ENCODE measurements around the gene TMEM108. TPM values are rescaled to one million over a fixed set of nuclear protein-coding genes. Genes with fewer than 3 reads are reported as not detected.

The TMEM108 gene
- total RNA-seq, 6 experiments from 2014 or later = 0.10 to 0.20 TPM; not detected in 4

- Histone ChIP-seq H3K4me3 (no peak overlapping the region), H3K9me3 (no peaks in the 10 kb centered on the region), H3K4me1 (no peaks in the 10 kb centered on the region), H3K27ac (no peak overlapping the region), H3K36me3 (no peaks in the 10 kb centered on the region), H3K27me3 (no peaks in the 10 kb centered on the region)
- ATAC-seq = no peak
- no peak for TF ChIP-seq POLR2A (IDR thresholded peaks at IDR 0.05)
- TF ChIP-seq CTCF (IDR thresholded peaks at IDR 0.05) = no peak
- 80% methylated on average over 1 of the region's 1 CpG for WGBS (ENCODE audit: insufficient coverage, low coverage, low lambda C conversion rate, missing lambda C conversion rate)
- intact Hi-C loops (cut with DNase I) = no loop called here
- DNase-seq = no peak
Measured at GRCh38 chr3:133236901-133237300, 198.7 kb downstream of the TMEM108 start.

GRCh38 chr3:133237380-133237779 is 199.2 kb downstream of the TMEM108 start:
- H3K4me1 ChIP-seq = no peaks in the 10 kb centered on the region
- no peaks in the 10 kb centered on the region for H3K36me3 ChIP-seq
- intact Hi-C loops (cut with DNase I) = no loop called here
- H3K4me3 ChIP-seq = no peak overlapping the region
- TF ChIP-seq CTCF (IDR thresholded peaks at IDR 0.05) (no peak), POLR2A (IDR thresholded peaks at IDR 0.05) (no peak)
- no peaks in the 10 kb centered on the region for H3K27me3 ChIP-seq
- DNase-seq (no peak), ATAC-seq (no peak)
- no peaks in the 10 kb centered on the region for H3K9me3 ChIP-seq
- no peak overlapping the region for H3K27ac ChIP-seq

- no peak overlapping the region for H3K4me3 ChIP-seq
- no peaks in the 10 kb centered on the region for H3K4me1 ChIP-seq
- 52% methylated on average over 3 of the region's 3 CpGs for WGBS (ENCODE audit: insufficient coverage, low coverage, low lambda C conversion rate, missing lambda C conversion rate)
- no peaks in the 10 kb centered on the region for H3K27me3 ChIP-seq
- no peak for TF ChIP-seq CTCF (IDR thresholded peaks at IDR 0.05)
- no peak for TF ChIP-seq POLR2A (IDR thresholded peaks at IDR 0.05)
- H3K36me3 ChIP-seq = no peaks in the 10 kb centered on the region
- no peak overlapping the region for H3K27ac ChIP-seq
- intact Hi-C loops (cut with DNase I) = no loop called here
- no peak for DNase-seq
- no peaks in the 10 kb centered on the region for H3K9me3 ChIP-seq
- ATAC-seq = no peak
Measured at GRCh38 chr3:133238015-133238414, 199.8 kb downstream of the TMEM108 start.

GRCh38 chr3:133246119-133246518 is 207.9 kb downstream of the TMEM108 start:
- Histone ChIP-seq H3K27me3 (no peaks in the 10 kb centered on the region), H3K27ac (no peak overlapping the region), H3K4me1 (no peaks in the 10 kb centered on the region), H3K36me3 (no peaks in the 10 kb centered on the region), H3K4me3 (no peak overlapping the region), H3K9me3 (no peaks in the 10 kb centered on the region)
- TF ChIP-seq POLR2A (IDR thresholded peaks at IDR 0.05) = no peak
- TF ChIP-seq CTCF (IDR thresholded peaks at IDR 0.05) = no peak
- intact Hi-C loops (cut with DNase I) = no loop called here
- ATAC-seq (no peak), DNase-seq (no peak)
- WGBS (ENCODE audit: insufficient coverage, low coverage, low lambda C conversion rate, missing lambda C conversion rate) = 83% methylated on average over 1 of the region's 1 CpG

GRCh38 chr3:133246773-133247172 is 208.6 kb downstream of the TMEM108 start:
- Histone ChIP-seq H3K9me3 (no peaks in the 10 kb centered on the region), H3K27ac (no peak overlapping the region), H3K36me3 (no peaks in the 10 kb centered on the region), H3K27me3 (no peaks in the 10 kb centered on the region), H3K4me1 (no peaks in the 10 kb centered on the region), H3K4me3 (no peak overlapping the region)
- intact Hi-C loops (cut with DNase I) = no loop called here
- ATAC-seq (no peak), DNase-seq (no peak)
- TF ChIP-seq POLR2A (IDR thresholded peaks at IDR 0.05) = no peak
- TF ChIP-seq CTCF (IDR thresholded peaks at IDR 0.05) = no peak
